ENCODE data around the gene USP6.
"Not testable (repeated sequence)": the region's sequence is repeated elsewhere in the genome, so short reads cannot be mapped to it uniquely, and the experiment has no call there.

The USP6 gene

GRCh38 chr17:5122056-5122455, 6.2 kb downstream of the USP6 start:
- DNase-seq (ENCODE audit: low read depth) = not testable (repeated sequence)

- no peak for DNase-seq (ENCODE audit: low read depth)
Measured at GRCh38 chr17:5122586-5123342, 6.9 kb downstream of the USP6 start.

GRCh38 chr17:5123343-5124124, 7.7 kb downstream of the USP6 start:
- no peak for DNase-seq (ENCODE audit: low read depth)

- DNase-seq (ENCODE audit: low read depth) = not testable (repeated sequence)
Measured at GRCh38 chr17:5124125-5124760, 8.4 kb downstream of the USP6 start.

GRCh38 chr17:5124896-5125295, 9.1 kb downstream of the USP6 start:
- DNase-seq (ENCODE audit: low read depth) = not testable (repeated sequence)

GRCh38 chr17:5126719-5127488, 11.1 kb downstream of the USP6 start:
- DNase-seq (ENCODE audit: low read depth) = no peak

- DNase-seq (ENCODE audit: low read depth) = no peak
Measured at GRCh38 chr17:5127910-5128309, 12.1 kb downstream of the USP6 start.

GRCh38 chr17:5128387-5128786, 12.6 kb downstream of the USP6 start:
- not testable (repeated sequence) for DNase-seq (ENCODE audit: low read depth)

GRCh38 chr17:5128905-5129535, 13.2 kb downstream of the USP6 start:
- DNase-seq (ENCODE audit: low read depth) = no peak

- not testable (repeated sequence) for DNase-seq (ENCODE audit: low read depth)
Measured at GRCh38 chr17:5129770-5130169, 13.9 kb downstream of the USP6 start.

GRCh38 chr17:5130261-5130660, 14.4 kb downstream of the USP6 start:
- DNase-seq (ENCODE audit: low read depth) = not testable (repeated sequence)

GRCh38 chr17:5130687-5131086, 14.9 kb downstream of the USP6 start:
- not testable (repeated sequence) for DNase-seq (ENCODE audit: low read depth)

- DNase-seq (ENCODE audit: low read depth) = no peak
Measured at GRCh38 chr17:5131146-5131715, 15.4 kb downstream of the USP6 start.

- DNase-seq (ENCODE audit: low read depth) = not testable (repeated sequence)
Measured at GRCh38 chr17:5131799-5132502, 16.1 kb downstream of the USP6 start.

GRCh38 chr17:5132503-5133225, 16.8 kb downstream of the USP6 start:
- not testable (repeated sequence) for DNase-seq (ENCODE audit: low read depth)

- DNase-seq (ENCODE audit: low read depth) = no peak
Measured at GRCh38 chr17:5133311-5133710, 17.5 kb downstream of the USP6 start.

- not testable (repeated sequence) for DNase-seq (ENCODE audit: low read depth)
Measured at GRCh38 chr17:5133961-5134360, 18.1 kb downstream of the USP6 start.

GRCh38 chr17:5134571-5134970, 18.7 kb downstream of the USP6 start:
- DNase-seq (ENCODE audit: low read depth) = not testable (repeated sequence)

GRCh38 chr17:5135131-5135712, 19.4 kb downstream of the USP6 start:
- not testable (repeated sequence) for DNase-seq (ENCODE audit: low read depth)
